Measurements from ENCODE around the gene KLHL17. TPM values are rescaled to one million over a fixed set of nuclear protein-coding genes. Genes with fewer than 3 reads are reported as not detected.
"Not testable (repeated sequence)": the region's sequence is repeated elsewhere in the genome, so short reads cannot be mapped to it uniquely, and the experiment has no call there.

KLHL17 gene
- total RNA-seq, 2 donors from 2014 or later, result 19.9 to 26.1 TPM

DNA sequence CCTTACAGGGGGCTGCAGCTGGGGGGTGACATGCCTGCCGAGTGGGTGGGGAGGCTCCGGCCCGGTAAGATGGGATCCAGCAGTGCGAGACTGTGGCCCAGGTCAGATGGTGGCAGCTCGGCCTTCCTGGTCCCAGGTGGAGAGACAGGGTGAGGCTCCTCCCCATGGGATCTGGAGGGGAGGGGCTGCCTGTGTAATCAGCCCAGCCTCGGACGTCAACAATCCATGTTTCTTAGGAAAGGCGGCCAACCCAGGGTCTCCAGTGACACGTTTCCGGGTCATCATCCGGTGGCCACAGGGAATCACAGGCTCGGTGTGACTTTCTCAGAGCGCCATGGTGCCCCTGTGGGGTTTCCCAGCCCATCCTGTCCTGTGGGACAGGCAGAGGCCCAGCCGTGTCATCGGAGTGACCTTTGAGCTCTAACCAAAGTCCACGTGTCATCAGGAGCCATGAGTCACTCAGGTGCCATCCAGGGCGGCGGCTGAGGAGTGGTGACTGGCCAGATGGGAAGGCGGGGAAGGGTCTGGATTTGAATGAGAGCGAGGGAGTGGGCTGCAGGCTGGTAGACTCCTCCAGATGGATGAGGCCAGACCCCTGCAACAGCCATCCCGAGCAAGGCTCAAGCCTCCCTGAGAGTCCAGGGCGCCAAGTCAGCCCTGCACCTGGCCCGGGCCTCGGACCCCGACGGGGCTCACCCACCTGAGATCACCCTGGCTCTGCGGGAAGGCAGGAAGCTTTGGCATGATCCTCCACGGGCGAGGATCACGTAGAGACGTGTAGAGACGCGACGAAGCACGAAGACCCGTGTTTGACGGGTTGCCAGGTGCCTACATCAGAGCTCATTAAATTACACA, 46.1 kb downstream of the KLHL17 start:
- DNase-seq (ENCODE audit: low spot score in 2 of 2) (no peak), ATAC-seq (peak in 1 of 2 donors; percentile 43)
- H3K36me3 Mint-ChIP-seq, result no peaks in the 10 kb centered on the region
- H3K27ac Mint-ChIP-seq, result no peak overlapping the region
- H3K9me3 Mint-ChIP-seq, result no peaks in the 10 kb centered on the region

DNA sequence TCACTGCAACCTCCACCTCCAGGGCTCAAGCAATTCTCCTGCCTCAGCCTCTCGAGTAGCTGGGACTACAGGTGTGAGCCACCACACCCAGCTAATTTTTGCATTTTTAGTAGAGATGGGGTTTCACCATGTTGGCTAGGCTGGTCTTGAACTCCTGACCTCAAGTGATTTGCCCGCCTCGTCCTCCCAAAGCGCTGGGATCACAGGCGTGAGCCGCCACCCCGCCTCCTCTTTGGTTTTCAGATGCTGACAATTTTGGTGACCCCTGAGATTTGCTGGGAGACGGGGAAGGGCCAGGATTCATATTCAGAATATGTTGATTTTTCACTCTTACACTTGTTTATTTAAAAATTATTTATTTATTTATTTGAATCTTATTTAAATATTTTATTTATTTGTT, 49.7 kb downstream of the KLHL17 start:
- ATAC-seq; H3K9me3 Mint-ChIP-seq; H3K36me3 Mint-ChIP-seq; H3K27ac Mint-ChIP-seq; DNase-seq (ENCODE audit: low spot score in 2 of 2): not testable (repeated sequence)

DNA sequence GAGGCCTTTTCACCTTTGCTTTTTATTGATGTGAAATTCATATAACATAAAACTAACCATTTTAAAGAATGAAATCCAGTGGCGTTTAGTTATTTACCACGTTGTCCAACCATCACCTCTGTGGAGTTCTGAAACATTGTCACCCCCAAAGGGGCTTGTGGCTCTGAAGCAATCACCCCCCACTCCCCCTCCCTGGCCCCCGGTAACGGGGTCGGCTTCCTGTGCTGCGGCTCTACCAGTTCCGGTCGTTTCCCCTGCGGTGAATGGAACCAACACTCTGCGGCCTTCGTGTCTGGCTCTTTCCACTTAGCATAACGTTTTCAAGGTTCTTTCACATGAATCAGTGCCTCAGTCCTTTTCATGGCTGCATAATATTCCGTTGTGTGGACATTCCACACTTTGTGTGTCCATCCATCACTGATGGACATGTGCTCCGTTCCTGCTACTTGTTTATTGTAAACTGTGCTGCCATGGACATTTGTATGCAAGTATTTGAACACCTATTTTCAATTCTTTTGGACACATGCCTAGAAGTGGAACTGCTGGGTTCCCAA, 51.1 kb downstream of the KLHL17 start:
- H3K36me3 Mint-ChIP-seq, result peaks cover 0 to 10% of the 10 kb centered on the region in 2 donors
- no peak overlapping the region for H3K27ac Mint-ChIP-seq
- ATAC-seq (no peak), DNase-seq (ENCODE audit: low spot score in 2 of 2) (no peak)
- H3K9me3 Mint-ChIP-seq, result no peaks in the 10 kb centered on the region

DNA sequence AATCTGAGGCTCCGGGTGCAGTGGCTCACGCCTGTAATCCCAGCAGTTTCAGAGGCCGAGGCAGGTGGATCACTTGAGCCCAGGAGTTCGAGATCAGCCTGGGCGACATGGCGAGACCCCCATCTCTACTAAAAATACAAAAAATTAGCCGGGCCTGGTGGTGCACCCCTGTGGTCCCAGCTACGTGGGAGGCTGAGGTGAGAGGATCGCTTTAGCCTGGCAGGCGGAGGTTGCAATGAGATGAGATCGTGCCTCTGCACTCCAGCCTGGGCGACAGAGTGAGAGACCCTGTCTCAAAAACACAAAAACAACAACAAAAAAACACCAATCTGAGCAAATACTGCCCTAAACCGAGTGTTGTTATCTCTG, 52.3 kb downstream of the KLHL17 start:
- H3K9me3 Mint-ChIP-seq; ATAC-seq; H3K36me3 Mint-ChIP-seq; DNase-seq (ENCODE audit: low spot score in 2 of 2): not testable (repeated sequence)
- peak overlapping the region; percentile 93 to 94 for H3K27ac Mint-ChIP-seq

- Mint-ChIP-seq H3K9me3 (no peaks in the 10 kb centered on the region), H3K36me3 (peaks cover 5 to 10% of the 10 kb centered on the region in 2 donors), H3K27ac (peak within 1 kb of the TSS; percentile 93 to 94)
- peak; percentile 83 to 92 for DNase-seq (ENCODE audit: low spot score in 2 of 2)
- peak; percentile 93 to 96 for ATAC-seq
Measured at GRCh38 chr1:1013105-1013921, 52.9 kb downstream of the KLHL17 start, which contains the start of gene ISG15. ISG15 (plus strand) TSS chr1:1013497; CDS start chr1:1013574, 77 bp downstream.

- ATAC-seq (no peak), DNase-seq (ENCODE audit: low spot score in 2 of 2) (no peak)
- H3K27ac Mint-ChIP-seq, result peak overlapping the region; percentile 93 to 94
Measured at GRCh38 chr1:1013922-1014648, 53.7 kb downstream of the KLHL17 start.

GRCh38 chr1:1014799-1015681, 54.7 kb downstream of the KLHL17 start:
- DNase-seq (ENCODE audit: low spot score in 2 of 2) (peak in 1 of 2 donors; percentile 57), ATAC-seq (no peak)
- Mint-ChIP-seq H3K9me3 (no peaks in the 10 kb centered on the region), H3K36me3 (peaks cover 5 to 10% of the 10 kb centered on the region in 2 donors), H3K27ac (peak overlapping the region in 1 of 2 donors; percentile 93)

More at GRCh38 chr1:1013922-1014648, 53.7 kb downstream of the KLHL17 start:
- Mint-ChIP-seq H3K36me3 (peaks cover 5 to 10% of the 10 kb centered on the region in 2 donors), H3K9me3 (no peaks in the 10 kb centered on the region)

Other genes with a start within 250 kb of the KLHL17 start
- gene SAMD11, start 36.7 kb upstream of the KLHL17 start, total RNA-seq, result not detected
- gene NOC2L, start 1.3 kb upstream of the KLHL17 start, total RNA-seq, result 100 to 1,000 TPM in 1 of 2 donors, 10 to 100 TPM in 1; 66.3 to 112 TPM
- 1 to 10 TPM; 1.9 to 5.0 TPM for gene PLEKHN1, start 5.9 kb downstream of the KLHL17 start, total RNA-seq
- not detected for gene PERM1, start 21.5 kb downstream of the KLHL17 start, total RNA-seq
- 1 to 10 TPM; 3.2 to 4.4 TPM for gene HES4, start 39.5 kb downstream of the KLHL17 start, total RNA-seq
- gene ISG15, start 52.9 kb downstream of the KLHL17 start, total RNA-seq, result 10 to 100 TPM; 91.6 to 97.5 TPM
- gene AGRN, start 59.5 kb downstream of the KLHL17 start, total RNA-seq, result 10 to 100 TPM; 44.5 to 79.9 TPM
- gene RNF223, start 113.7 kb downstream of the KLHL17 start, total RNA-seq, result not detected
- 10 to 100 TPM; 20.7 to 21.2 TPM for gene C1orf159, start 155.5 kb downstream of the KLHL17 start, total RNA-seq
- gene TTLL10, start 213.3 kb downstream of the KLHL17 start, total RNA-seq, result not detected
- gene TNFRSF18, start 246.0 kb downstream of the KLHL17 start, total RNA-seq, result 100 to 1,000 TPM in 1 of 2 donors, 10 to 100 TPM in 1; 43.6 to 250 TPM